Neural progenitor cell (in vitro differentiated cells): ENCODE measurements around the gene TWIST2. TPM values are rescaled to one million over a fixed set of nuclear protein-coding genes. Genes with fewer than 3 reads are reported as not detected.

Source experiments
- DNase-seq: peaks from one replicate; pipeline ENCODE4 v3.0.0-alpha.2; 2016; ENCODE audit warnings: low spot score
- H2AFZ ChIP-seq: fragments of 200-600 bp; sonication (generic); replicated peaks from 2 replicates; pipeline ENCODE4 v1.6.1; 2016; ENCODE audit warnings: antibody characterized with exemption
- H3F3A ChIP-seq: fragments of 200-600 bp; sonication (generic); 2 replicates; pipeline ENCODE4 v1.6.1; 2016; ENCODE audit warnings: antibody characterized with exemption, low read depth
- H3K27ac ChIP-seq: fragments of 200-600 bp; sonication (generic); 2 replicates; pipeline ENCODE4 v1.5.1; 2016; ENCODE audit warnings: mild to moderate bottlenecking
- H3K27me3 ChIP-seq: fragments of 200-600 bp; sonication (generic); 2 replicates; pipeline ENCODE4 v1.6.1; 2016; ENCODE audit warnings: mild to moderate bottlenecking, moderate library complexity
- H3K36me3 ChIP-seq: fragments of 200-600 bp; sonication (generic); 2 replicates; pipeline ENCODE4 v1.5.1; 2016
- H3K4me1 ChIP-seq: fragments of 200-600 bp; sonication (generic); 2 replicates; pipeline ENCODE4 v1.6.1; 2016; ENCODE audit warnings: mixed run types
- H3K4me2 ChIP-seq: fragments of 200-600 bp; sonication (generic); 2 replicates; pipeline ENCODE4 v1.6.1; 2016
- H3K4me3 ChIP-seq: fragments of 200-600 bp; sonication (generic); 2 replicates; pipeline ENCODE4 v1.5.1; 2016
- H3K79me2 ChIP-seq: fragments of 200-600 bp; sonication (generic); 2 replicates; pipeline ENCODE4 v1.6.1; 2016; ENCODE audit warnings: low read depth
- H3K9ac ChIP-seq: fragments of 200-600 bp; sonication (generic); 2 replicates; pipeline ENCODE4 v1.6.1; 2016
- H3K9me3 ChIP-seq: fragments of 200-600 bp; sonication (generic); 2 replicates; pipeline ENCODE4 v1.5.1; 2016; ENCODE audit warnings: low read depth
- H4K20me1 ChIP-seq: fragments of 200-600 bp; sonication (generic); 2 replicates; pipeline ENCODE4 v1.6.1; 2016; ENCODE audit warnings: low read depth
- H3K27ac Mint-ChIP-seq: 3 replicates; pipeline ENCODE4 v1.8.0; 2021; ENCODE audit warnings: mixed read lengths
- H3K27me3 Mint-ChIP-seq: 2 replicates; pipeline ENCODE4 v1.8.0; 2022; ENCODE audit warnings: low read depth, mild to moderate bottlenecking, inconsistent platforms, moderate library complexity, mixed read lengths; ENCODE audit not compliant: insufficient read depth
- H3K36me3 Mint-ChIP-seq: 3 replicates; pipeline ENCODE4 v1.8.0; 2021; ENCODE audit warnings: mixed read lengths
- H3K4me1 Mint-ChIP-seq: 3 replicates; pipeline ENCODE4 v1.8.0; 2021; ENCODE audit warnings: mixed read lengths
- H3K4me3 Mint-ChIP-seq: 3 replicates; pipeline ENCODE4 v1.8.0; 2021; ENCODE audit warnings: mild to moderate bottlenecking, moderate library complexity, mixed read lengths
- H3K9me3 Mint-ChIP-seq: 3 replicates; pipeline ENCODE4 v1.8.0; 2020; ENCODE audit warnings: mixed read lengths
- CTCF ChIP-seq: fragments of 200-600 bp; sonication (generic); IDR thresholded peaks from 2 replicates; pipeline ENCODE4 v1.5.1; 2017; ENCODE audit warnings: antibody characterized with exemption, mild to moderate bottlenecking
- EZH2 ChIP-seq: fragments of 200-600 bp; sonication (generic); IDR thresholded peaks from 2 replicates; pipeline ENCODE4 v1.6.1; 2017; ENCODE audit warnings: antibody characterized with exemption, mild to moderate bottlenecking, moderate library complexity
- EZH2phosphoT487 ChIP-seq: fragments of 200-600 bp; sonication (generic); IDR thresholded peaks from 2 replicates; pipeline ENCODE4 v1.6.1; 2017; ENCODE audit warnings: antibody characterized with exemption
- total RNA-seq: library from RNA; depleted of rRNA; stranded (reverse); fragments of >200 nt; gene quantifications from 2 replicates; pipeline ENCODE4 v1.2.3, GENCODE V29; 2015; ENCODE audit warnings: low replicate concordance

Gene TWIST2
- total RNA-seq, 1 donor from 2014 or later = 0.51 TPM

- no peaks in the 10 kb centered on the region for H3K27me3 ChIP-seq
- H3K4me1 ChIP-seq = no peaks in the 10 kb centered on the region
- H3K27ac ChIP-seq = no peak overlapping the region
- no peaks in the 10 kb centered on the region for H3K36me3 ChIP-seq
- H3K9me3 ChIP-seq = no peaks in the 10 kb centered on the region
- H3K79me2 ChIP-seq = no peaks in the 10 kb centered on the region
- no peak overlapping the region for H3K4me3 Mint-ChIP-seq
- no peak overlapping the region for H2AFZ ChIP-seq
- H3K9ac ChIP-seq = no peak overlapping the region
- no peak overlapping the region for H3K4me2 ChIP-seq
- H3K9me3 Mint-ChIP-seq = peaks cover 4% of the 10 kb centered on the region
- peaks cover 2% of the 10 kb centered on the region for H3K36me3 Mint-ChIP-seq
- H3K4me3 ChIP-seq = no peak overlapping the region
- TF ChIP-seq EZH2phosphoT487 = no peak
- TF ChIP-seq CTCF = no peak
- no peak for TF ChIP-seq EZH2
- DNase-seq = no peak
- peaks cover 9% of the 10 kb centered on the region for H3F3A ChIP-seq
- H3K27ac Mint-ChIP-seq = no peak overlapping the region
- H3K27me3 Mint-ChIP-seq = peaks cover 9% of the 10 kb centered on the region
- no peaks in the 10 kb centered on the region for H4K20me1 ChIP-seq
- peaks cover 12% of the 10 kb centered on the region for H3K4me1 Mint-ChIP-seq
Observed at GRCh38 chr2:238872628-238873380, 24.9 kb downstream of the TWIST2 start.

- no peak overlapping the region for H3K4me2 ChIP-seq
- no peak overlapping the region for H3K4me3 Mint-ChIP-seq
- no peaks in the 10 kb centered on the region for H3K79me2 ChIP-seq
- H2AFZ ChIP-seq = no peak overlapping the region
- H3K27ac ChIP-seq = no peak overlapping the region
- DNase-seq = no peak
- no peaks in the 10 kb centered on the region for H3K27me3 ChIP-seq
- H3F3A ChIP-seq = peaks cover 9% of the 10 kb centered on the region
- no peak overlapping the region for H3K27ac Mint-ChIP-seq
- H3K9ac ChIP-seq = no peak overlapping the region
- no peaks in the 10 kb centered on the region for H3K36me3 ChIP-seq
- H3K36me3 Mint-ChIP-seq = peaks cover 2% of the 10 kb centered on the region
- H3K27me3 Mint-ChIP-seq = peaks cover 12% of the 10 kb centered on the region
- H3K4me3 ChIP-seq = no peak overlapping the region
- H3K4me1 Mint-ChIP-seq = peaks cover 13% of the 10 kb centered on the region
- peaks cover 4% of the 10 kb centered on the region for H3K9me3 Mint-ChIP-seq
- H3K9me3 ChIP-seq = no peaks in the 10 kb centered on the region
- no peaks in the 10 kb centered on the region for H4K20me1 ChIP-seq
- peaks cover 1% of the 10 kb centered on the region for H3K4me1 ChIP-seq
- no peak for TF ChIP-seq CTCF
- TF ChIP-seq EZH2 = no peak
Observed at GRCh38 chr2:238873381-238873801, 25.5 kb downstream of the TWIST2 start.

GRCh38 chr2:238873841-238874240 is 26.0 kb downstream of the TWIST2 start:
- Mint-ChIP-seq H3K9me3 (peaks cover 4% of the 10 kb centered on the region), H3K36me3 (peaks cover 2% of the 10 kb centered on the region), H3K27ac (no peak overlapping the region), H3K4me3 (no peak overlapping the region), H3K27me3 (peaks cover 12% of the 10 kb centered on the region), H3K4me1 (peaks cover 13% of the 10 kb centered on the region)
- H3K27ac ChIP-seq = no peak overlapping the region
- H4K20me1 ChIP-seq = no peaks in the 10 kb centered on the region
- no peaks in the 10 kb centered on the region for H3K79me2 ChIP-seq
- no peaks in the 10 kb centered on the region for H3K9me3 ChIP-seq
- no peaks in the 10 kb centered on the region for H3K27me3 ChIP-seq
- H3K9ac ChIP-seq = no peak overlapping the region
- H3K4me1 ChIP-seq = peaks cover 6% of the 10 kb centered on the region
- TF ChIP-seq CTCF (no peak), EZH2phosphoT487 (no peak), EZH2 (no peak)
- H3K4me2 ChIP-seq = no peak overlapping the region
- no peaks in the 10 kb centered on the region for H3K36me3 ChIP-seq
- H2AFZ ChIP-seq = no peak overlapping the region
- DNase-seq = no peak
- peaks cover 9% of the 10 kb centered on the region for H3F3A ChIP-seq
- no peak overlapping the region for H3K4me3 ChIP-seq
